Ammon's horn (tissue), 1 donor: Measurements from ENCODE around the gene UBAP1.
"Not testable (repeated sequence)": the region's sequence is repeated elsewhere in the genome, so short reads cannot be mapped to it uniquely, and the experiment has no call there.

Source experiments
- DNase-seq: peaks from one replicate; pipeline ENCODE4 v3.0.0-alpha.2; 2016; ENCODE audit warnings: low spot score

Gene UBAP1

DNA sequence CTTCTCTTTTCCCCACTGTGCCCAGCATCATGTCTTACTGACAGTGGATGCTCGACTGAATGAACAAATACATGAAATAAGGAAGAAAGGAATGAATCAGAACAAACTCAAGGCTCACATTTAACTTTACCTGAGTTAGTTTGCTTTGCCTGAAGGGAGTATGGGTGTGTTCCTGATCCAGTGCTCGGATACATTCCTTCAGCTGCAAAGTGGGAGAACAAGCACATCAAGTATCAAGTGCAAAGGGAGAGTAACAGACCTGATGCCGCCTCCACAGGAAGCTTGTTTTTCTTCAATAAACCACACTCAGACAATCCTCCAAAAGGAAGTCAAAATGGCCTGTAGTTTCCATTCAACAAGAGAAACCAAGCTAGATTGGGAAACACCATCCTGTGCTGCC is 84.1 kb downstream of the UBAP1 start:
- DNase-seq = no peak

DNA sequence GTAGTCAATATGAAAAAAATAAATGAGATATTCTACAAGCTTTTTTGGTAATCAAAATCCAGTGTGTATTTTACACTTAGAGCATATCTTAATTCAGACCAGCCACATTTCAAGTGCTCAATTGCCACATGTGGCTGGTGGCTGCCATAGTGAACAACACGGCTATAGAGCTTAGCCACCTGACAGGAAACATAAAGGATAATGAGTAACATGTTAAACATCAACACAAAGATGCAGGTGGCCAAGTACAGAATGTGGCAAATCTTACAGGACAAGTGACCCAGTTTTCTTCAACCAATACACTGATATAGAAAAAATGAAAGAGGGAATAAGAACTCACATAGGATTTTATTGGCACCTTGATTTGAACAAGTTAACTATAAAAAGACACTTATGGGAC is 88.8 kb downstream of the UBAP1 start:
- DNase-seq = no peak

DNA sequence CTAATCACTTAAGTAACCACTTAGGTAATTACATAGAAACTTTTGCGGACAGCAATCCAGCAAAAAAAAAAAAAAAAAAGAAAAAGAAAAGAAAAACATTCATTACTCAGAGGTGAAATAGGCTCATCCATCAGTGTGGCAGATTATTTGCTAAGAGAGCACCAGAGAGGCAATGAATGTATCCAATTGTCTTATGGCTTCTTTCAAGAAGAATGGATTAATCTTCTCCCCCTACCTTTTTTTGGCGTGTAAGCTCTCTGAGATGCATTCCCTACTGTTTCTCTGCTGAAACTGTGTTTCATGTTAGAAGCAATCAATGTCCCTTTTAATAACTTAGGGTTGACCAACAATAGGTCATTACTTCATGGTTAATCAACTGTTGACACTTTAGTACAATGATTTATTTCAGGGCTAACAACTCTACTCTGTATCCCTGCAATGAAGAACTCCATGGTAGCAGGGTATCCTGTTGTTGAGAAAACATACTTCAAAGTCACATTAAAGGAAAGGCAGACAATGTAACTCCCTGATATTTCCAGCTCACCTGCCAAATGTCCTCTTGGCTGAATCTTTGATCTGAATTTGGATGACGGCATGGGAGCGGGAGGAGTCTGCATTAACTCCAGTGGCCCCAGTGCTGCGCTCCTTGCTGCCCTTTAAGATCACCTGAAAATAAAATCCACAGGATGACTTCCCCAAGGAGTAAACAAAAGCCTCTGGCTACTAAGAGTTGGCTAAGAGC is 92.6 kb downstream of the UBAP1 start:
- DNase-seq = no peak

DNA sequence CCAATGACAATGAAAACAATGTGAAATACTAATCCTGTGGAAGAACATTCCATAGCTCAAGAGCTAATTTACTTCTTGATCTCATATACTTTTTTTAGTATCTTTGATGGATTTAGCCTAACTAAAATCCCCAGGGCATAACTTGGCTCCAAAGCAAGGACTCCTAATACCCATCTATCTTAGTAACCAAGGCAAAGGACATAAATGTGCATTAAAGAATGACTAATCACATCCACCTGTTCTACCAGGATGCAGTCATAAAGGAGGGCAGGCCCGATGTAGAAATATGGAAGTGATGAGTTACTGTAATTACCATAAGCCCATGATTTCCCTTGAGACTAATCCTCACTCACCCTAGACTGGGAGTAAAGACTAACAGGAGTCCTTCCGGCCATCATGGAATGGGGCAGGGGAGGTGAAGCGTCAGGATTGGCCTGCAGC is 93.3 kb downstream of the UBAP1 start:
- DNase-seq = no peak

DNA sequence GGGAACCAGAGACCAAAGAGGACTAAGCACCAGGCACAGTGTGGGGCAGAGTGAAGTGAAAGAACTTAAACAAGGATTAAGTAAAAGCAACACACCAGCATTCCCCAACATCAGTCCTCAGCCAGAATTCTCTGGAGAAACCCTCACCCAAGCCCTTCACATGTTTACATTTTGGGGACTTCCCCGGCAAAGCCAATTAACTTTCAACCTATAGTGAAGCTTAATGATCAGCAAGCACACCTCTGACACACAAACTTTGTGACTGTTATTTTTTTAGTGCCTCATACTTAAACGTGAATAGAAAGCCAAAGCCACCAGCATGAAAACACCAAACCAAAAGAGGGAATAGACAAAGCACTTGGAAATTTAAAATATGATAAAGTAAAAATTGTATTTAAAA is 94.7 kb downstream of the UBAP1 start:
- not testable (repeated sequence) for DNase-seq

DNA sequence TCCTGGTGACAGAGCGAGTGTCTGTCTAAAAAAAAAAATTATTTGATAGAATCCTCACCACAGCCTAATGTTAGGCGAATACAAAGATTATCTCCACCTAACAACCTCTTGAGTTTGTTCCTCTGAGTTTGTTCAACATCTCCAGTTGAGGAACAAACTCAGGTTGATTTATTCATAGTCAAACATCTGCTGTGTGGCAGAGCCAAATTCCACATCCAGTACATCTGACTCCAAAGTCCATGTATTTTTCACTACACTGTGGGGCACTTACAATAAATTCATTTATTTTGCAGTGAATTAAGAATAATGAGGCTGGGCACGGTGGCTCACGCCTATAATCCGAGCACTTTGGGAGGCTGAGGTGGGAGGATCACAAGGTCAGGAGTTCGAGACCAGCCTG is 97.0 kb downstream of the UBAP1 start:
- no peak for DNase-seq

DNA sequence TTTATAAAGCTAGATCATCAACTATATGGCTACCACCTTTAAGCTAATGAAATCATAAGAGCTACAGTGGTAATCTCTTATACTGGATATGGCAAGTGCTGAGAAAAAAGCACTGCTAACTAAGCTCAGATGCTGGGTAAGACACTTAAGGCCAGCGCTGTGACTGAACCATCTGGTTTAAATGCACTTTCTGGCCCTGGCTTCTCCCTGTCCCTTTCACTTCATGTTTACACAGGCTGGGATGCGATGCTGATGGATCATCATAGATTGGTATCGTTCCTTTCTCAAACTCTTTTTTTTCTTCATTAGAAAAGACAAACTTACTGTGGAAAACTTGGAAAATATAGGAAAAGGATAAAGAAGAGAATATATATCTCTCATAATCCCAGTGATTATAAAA is 97.9 kb downstream of the UBAP1 start:
- no peak for DNase-seq

DNA sequence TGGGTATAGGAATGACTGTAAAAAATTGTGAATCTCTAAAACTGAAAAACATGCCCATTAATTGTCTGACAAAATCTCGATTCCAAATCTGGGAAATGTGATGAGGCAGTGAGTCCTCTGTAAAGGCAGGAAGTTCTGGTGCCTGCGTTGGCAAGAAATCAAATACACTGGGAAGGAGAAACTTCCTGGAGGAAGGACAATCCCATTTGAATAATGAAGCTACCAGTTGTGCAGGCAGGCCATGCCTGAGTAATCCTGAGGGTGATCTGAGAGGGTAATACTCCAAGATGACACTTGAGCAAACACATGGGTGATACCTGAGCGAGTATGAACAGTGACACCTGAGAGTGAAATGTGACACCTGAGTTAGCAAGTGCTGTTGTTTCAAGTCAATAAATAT is 100.6 kb downstream of the UBAP1 start:
- DNase-seq = no peak

DNA sequence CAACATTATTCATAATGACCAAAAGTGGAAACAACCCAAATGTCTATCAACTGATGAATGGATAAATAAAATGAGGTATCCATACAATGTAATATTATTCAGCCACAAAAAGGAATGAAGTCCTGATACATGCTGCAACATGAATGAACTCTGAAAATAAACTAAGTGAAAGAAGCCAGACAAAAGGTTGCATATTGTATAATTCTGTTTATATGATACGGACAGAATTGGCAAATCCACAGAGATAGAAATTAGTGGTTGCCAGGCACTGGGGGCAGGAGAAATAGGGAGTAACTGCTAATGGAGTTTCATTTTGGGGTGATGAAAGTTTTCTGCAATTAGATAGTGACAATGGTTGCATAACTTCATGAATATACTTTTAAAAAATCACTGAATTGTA is 103.3 kb downstream of the UBAP1 start:
- no peak for DNase-seq

DNA sequence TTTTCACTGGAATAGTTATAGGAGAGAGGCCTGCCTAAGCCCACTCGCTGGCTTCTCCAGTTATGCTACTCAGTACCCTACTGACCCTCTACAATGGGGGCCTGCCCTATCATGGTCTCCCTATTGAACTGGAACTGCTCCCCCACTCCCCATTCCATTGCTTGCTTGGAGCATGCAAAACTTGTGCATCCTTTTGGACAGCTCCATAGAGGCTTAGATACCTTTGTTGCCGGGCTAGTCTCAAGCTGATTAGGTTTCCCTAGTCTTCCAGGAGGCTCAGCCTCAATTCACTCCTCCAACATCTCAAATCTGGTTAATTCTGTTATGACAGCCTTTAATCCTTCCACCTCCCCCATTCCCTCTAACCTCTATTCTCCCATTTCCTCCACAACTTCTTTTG is 110.3 kb downstream of the UBAP1 start:
- DNase-seq = no peak

DNA sequence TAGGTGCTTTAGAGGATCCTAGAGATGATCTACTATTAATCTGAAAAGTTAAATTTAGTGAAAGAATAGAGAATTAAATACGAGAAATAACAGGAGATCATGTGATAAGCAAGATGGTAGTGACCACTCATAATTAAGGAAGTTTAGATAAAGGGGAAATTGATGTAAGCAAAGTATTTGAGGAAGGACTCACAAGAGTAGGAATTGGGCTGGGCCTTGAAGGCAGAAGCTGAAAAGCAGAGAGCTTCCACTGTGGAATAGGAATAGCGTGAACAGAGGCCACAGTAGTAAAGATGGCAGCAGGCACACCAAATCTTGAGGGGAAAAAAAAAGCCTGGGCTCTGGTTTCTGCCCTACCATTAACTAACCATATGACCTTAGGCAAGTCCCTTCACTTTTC is 112.2 kb downstream of the UBAP1 start:
- DNase-seq = peak; percentile 11

DNA sequence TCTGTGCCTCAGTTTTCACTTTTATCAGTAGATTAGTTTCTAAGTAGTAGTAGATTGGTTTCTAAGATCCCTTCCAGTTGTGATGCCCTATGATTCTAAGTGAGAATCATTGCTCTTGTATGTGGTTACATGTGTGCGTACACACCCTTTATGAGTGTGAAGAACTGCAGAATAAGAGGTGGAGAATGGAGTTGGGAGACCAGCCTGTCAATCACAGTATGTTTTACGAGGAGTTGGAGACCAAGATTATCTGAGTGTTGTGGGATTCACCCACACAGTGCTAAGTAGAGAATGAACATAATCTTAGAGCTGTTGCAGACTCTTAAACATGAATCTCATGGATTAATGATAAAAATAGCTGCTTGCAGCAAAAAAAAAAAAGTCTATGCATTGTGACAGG is 112.6 kb downstream of the UBAP1 start:
- DNase-seq = no peak

DNA sequence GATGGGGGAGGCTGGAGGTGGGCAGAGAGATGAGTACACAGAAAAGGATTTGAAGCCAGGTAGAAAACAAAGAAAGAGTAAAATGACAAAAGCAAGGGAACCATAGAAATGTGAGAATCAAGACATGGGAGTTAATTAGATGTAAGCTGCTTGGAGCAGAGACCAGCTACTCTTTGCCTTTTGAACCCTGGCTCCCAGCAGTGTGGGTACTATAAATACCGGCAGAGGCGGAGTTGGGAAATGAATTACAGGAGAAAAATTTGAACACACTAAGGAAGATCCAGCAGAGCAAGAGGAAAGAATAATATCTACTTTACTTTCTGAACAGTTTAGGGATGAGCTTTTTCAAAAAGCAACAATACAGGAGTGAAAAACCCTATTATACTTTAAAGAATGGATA is 113.7 kb downstream of the UBAP1 start:
- no peak for DNase-seq

DNA sequence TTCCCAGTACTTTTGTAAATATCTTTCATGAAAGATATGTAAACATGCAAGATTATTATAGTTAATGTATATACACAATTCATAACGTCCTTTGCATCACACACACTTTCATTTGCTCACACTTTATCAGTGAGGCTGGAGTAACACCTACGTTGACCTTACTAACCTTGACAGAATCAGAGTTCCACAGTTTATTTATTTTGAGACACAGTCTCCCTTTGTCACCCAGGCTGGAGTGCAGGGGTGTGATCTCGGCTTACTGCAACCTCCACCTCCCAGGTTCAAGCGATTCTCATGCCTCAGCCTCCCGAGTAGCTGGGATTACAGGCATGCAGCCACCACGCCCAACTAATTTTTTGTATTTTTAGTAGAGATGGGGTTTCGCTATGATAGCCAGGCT is 122.2 kb downstream of the UBAP1 start:
- DNase-seq = not testable (repeated sequence)
